PC-9 (cell line): ENCODE results near the gene FN3K. TPM values are rescaled to one million over a fixed set of nuclear protein-coding genes. Genes with fewer than 3 reads are reported as not detected.
"Not testable (repeated sequence)": the region's sequence is repeated elsewhere in the genome, so short reads cannot be mapped to it uniquely, and the experiment has no call there.

Experiments
- BruUV-seq: library from RNA; stranded (reverse); fragments of 400-500 nt; replicated peaks from 2 replicates; lab custom pipeline; 2021; lab: Mats Ljungman, UMichigan
- CTCF ChIA-PET: fragments of 300-600 bp; sonication (Branson Sonifier 250); formaldehyde crosslinking; loops from one replicate; lab custom pipeline; 2022; ENCODE audit warnings: antibody characterized with exemption; lab: Charles Lee
- POLR2A ChIA-PET: fragments of 300-600 bp; sonication (Branson Sonifier 250); formaldehyde crosslinking; loops from one replicate; lab custom pipeline; 2022; ENCODE audit warnings: antibody characterized with exemption; ENCODE audit not compliant: unreplicated experiment; lab: Charles Lee
- DNase-seq, 2 experiments: peaks; one replicate each; pipeline versions ENCODE4 v3.0.0 to v3.0.0-alpha.2; 2015 to 2022; ENCODE audit warnings: mixed read lengths in 1 of 2
- H2AFZ ChIP-seq: fragments of 200-600 bp; sonication (generic); 2 replicates; pipeline ENCODE4 v1.8.1; 2017; ENCODE audit warnings: antibody characterized with exemption
- H3F3A ChIP-seq: fragments of 200-600 bp; sonication (generic); 2 replicates; pipeline ENCODE4 v1.8.1; 2017; ENCODE audit warnings: antibody characterized with exemption, mild to moderate bottlenecking, low read depth; ENCODE audit not compliant: insufficient read depth
- H3K27ac ChIP-seq: fragments of 200-600 bp; sonication (generic); 2 replicates; pipeline ENCODE4 v1.6.1; 2016; ENCODE audit warnings: mixed run types
- H3K27me3 ChIP-seq: fragments of 200-600 bp; sonication (generic); 2 replicates; pipeline ENCODE4 v1.6.1; 2016; ENCODE audit warnings: low read depth, mixed run types; ENCODE audit not compliant: insufficient read depth
- H3K36me3 ChIP-seq: fragments of 200-600 bp; sonication (generic); 2 replicates; pipeline ENCODE4 v1.6.1; 2016; ENCODE audit warnings: low read depth, mixed run types
- H3K4me1 ChIP-seq: fragments of 200-600 bp; sonication (generic); replicated peaks from 2 replicates; pipeline ENCODE4 v1.6.1; 2016; ENCODE audit warnings: mixed run types; ENCODE audit not compliant: insufficient read depth
- H3K4me2 ChIP-seq: fragments of 200-600 bp; sonication (generic); 2 replicates; pipeline ENCODE4 v1.6.1; 2017; ENCODE audit warnings: mixed run types
- H3K4me3 ChIP-seq: fragments of 200-600 bp; sonication (generic); 2 replicates; pipeline ENCODE4 v1.6.1; 2016; ENCODE audit warnings: mixed run types
- H3K79me2 ChIP-seq: fragments of 200-600 bp; sonication (generic); 2 replicates; pipeline ENCODE4 v1.6.1; 2017; ENCODE audit warnings: low read depth, mixed run types
- H3K9me2 ChIP-seq: fragments of 200-600 bp; sonication (generic); 2 replicates; pipeline ENCODE4 v1.8.1; 2017; ENCODE audit warnings: mild to moderate bottlenecking; ENCODE audit not compliant: insufficient read depth
- H3K9me3 ChIP-seq: fragments of 200-600 bp; sonication (generic); 2 replicates; pipeline ENCODE4 v1.8.1; 2016; ENCODE audit warnings: low read depth; ENCODE audit not compliant: insufficient read depth
- H4K20me1 ChIP-seq: fragments of 200-600 bp; sonication (generic); 2 replicates; pipeline ENCODE4 v1.8.1; 2017; ENCODE audit not compliant: insufficient read depth
- CTCF ChIP-seq: fragments of 200-600 bp; sonication (generic); conservative IDR thresholded peaks from 2 replicates; pipeline ENCODE4 v1.6.1; 2017; ENCODE audit warnings: mixed run types, antibody characterized with exemption, mild to moderate bottlenecking, moderate library complexity
- EZH2 ChIP-seq: fragments of 200-600 bp; sonication (generic); IDR thresholded peaks from 2 replicates; pipeline ENCODE4 v1.8.0; 2017; ENCODE audit warnings: antibody characterized with exemption, low read depth
- intact Hi-C: fragments of 100-400 bp; cut with micrococcal nuclease; formaldehyde crosslinking; loops from one replicate; pipeline ENCODE4 v1.10.0; 2022; ENCODE audit not compliant: unreplicated experiment
- total RNA-seq: library from RNA; stranded (reverse); gene quantifications from 2 replicates; pipeline ENCODE4 v1.2.3, GENCODE V29; 2021

FN3K gene
- total RNA-seq, 1 experiment from 2014 or later, result 14.0 TPM

DNA sequence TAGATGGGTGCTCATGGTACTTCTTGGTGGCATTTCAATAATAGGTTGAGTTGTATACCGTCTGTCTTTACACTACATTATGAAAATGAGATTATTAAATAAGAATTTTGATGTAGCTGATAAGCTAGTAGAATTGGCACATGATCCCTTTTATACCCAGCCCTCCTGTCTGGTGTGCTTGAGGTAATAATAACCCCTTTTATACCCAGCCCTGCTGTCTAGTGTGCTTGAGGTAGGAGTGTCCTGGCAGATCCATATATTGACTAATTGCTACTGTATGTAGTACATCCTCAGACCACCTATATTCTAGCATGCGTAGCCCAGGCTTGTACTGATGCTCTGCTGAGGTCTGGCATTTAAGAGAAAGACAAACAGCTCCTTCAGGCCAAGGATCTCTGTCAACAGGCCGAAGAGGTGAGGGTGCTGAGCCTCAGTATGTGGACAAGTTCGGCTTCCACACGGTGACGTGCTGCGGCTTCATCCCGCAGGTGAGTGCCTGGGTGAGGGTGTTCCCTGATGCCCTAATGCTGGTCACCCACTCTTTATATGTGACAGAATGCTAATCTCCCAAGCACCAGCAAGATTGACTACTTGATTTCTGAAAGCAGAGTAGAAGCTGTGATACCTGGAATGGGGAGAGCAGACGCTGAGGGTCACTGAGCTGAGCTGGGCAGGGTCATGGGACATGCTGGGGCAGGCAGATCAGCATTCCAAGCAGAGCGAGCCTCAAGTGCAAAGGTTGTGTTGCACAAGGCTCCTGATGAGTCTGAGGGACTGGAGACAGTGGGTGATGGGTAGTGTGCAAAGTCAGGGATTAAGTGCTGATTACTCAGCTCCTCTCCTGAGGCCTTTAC lies 5.7 kb downstream of the FN3K start:
- Histone ChIP-seq H4K20me1 (no peaks in the 10 kb centered on the region), H3K4me1 (no peaks in the 10 kb centered on the region), H3K79me2 (no peaks in the 10 kb centered on the region), H3K9me2 (no peaks in the 10 kb centered on the region), H3K36me3 (no peaks in the 10 kb centered on the region), H2AFZ (no peak overlapping the region), H3K27me3 (no peaks in the 10 kb centered on the region), H3K4me3 (no peak overlapping the region), H3K4me2 (no peak overlapping the region), H3K9me3 (no peaks in the 10 kb centered on the region), H3K27ac (no peak overlapping the region), H3F3A (no peaks in the 10 kb centered on the region)
- intact Hi-C loops, result no loop called here
- CTCF ChIA-PET, result no interaction called here
- no peak for TF ChIP-seq EZH2
- no peak for TF ChIP-seq CTCF
- no peak for DNase-seq
- no TSS peak for BruUV-seq
- POLR2A ChIA-PET, result no interaction called here

GRCh38 chr17:82743344-82744219 lies 8.2 kb downstream of the FN3K start:
- no peaks in the 10 kb centered on the region for H3K79me2 ChIP-seq
- POLR2A ChIA-PET, result no interaction called here

GRCh38 chr17:82744736-82745135 lies 9.3 kb downstream of the FN3K start:
- H3K9me2 ChIP-seq, H3K27ac ChIP-seq, H3K9me3 ChIP-seq, CTCF ChIA-PET, H3K79me2 ChIP-seq, POLR2A ChIA-PET, BruUV-seq, H3K36me3 ChIP-seq, H3K4me2 ChIP-seq, H4K20me1 ChIP-seq, H2AFZ ChIP-seq, H3K4me3 ChIP-seq, H3K4me1 ChIP-seq, H3F3A ChIP-seq, DNase-seq, H3K27me3 ChIP-seq, intact Hi-C loops: not testable (repeated sequence)

More at GRCh38 chr17:82743344-82744219, 8.2 kb downstream of the FN3K start:
- TF ChIP-seq EZH2 (no peak), CTCF (no peak)
- CTCF ChIA-PET, result no interaction called here
- Histone ChIP-seq H3K27ac (no peak overlapping the region), H3K4me2 (no peak overlapping the region), H4K20me1 (no peaks in the 10 kb centered on the region), H3K9me3 (no peaks in the 10 kb centered on the region), H3K4me1 (no peaks in the 10 kb centered on the region), H2AFZ (no peak overlapping the region), H3K27me3 (no peaks in the 10 kb centered on the region), H3K36me3 (no peaks in the 10 kb centered on the region), H3K4me3 (no peak overlapping the region), H3F3A (no peaks in the 10 kb centered on the region), H3K9me2 (no peaks in the 10 kb centered on the region)
- intact Hi-C loops, result no loop called here
- no TSS peak for BruUV-seq
- no peak for DNase-seq
